NCI-H226 (cell line): ENCODE measurements around the gene FHOD3.
A peak's percentile ranks its signal among the peaks of the same experiment; 100 is the strongest.

ENCODE experiments used
- DNase-seq: peaks from one replicate; pipeline ENCODE4 v3.0.0-alpha.2; 2015

Gene FHOD3

DNA sequence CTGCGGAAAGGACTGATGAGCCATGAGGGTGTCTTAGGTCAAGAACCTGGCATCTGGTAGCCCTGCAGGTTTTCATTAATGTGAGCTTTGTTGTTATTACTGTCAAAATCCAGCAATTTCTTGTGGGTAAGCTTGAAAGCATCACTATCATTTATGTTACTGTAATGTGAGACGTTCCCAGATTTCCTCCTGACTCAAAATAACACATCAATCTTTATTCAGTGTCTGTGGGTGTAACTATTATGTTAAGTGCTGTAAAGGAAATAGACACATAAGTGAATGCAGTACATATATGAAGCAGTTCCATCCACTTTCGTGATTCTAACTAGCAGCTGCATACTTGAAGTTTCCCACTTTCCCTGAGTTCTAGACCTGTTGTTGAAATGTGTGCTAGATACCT is 89.8 kb downstream of the FHOD3 start:
- DNase-seq, result no peak

DNA sequence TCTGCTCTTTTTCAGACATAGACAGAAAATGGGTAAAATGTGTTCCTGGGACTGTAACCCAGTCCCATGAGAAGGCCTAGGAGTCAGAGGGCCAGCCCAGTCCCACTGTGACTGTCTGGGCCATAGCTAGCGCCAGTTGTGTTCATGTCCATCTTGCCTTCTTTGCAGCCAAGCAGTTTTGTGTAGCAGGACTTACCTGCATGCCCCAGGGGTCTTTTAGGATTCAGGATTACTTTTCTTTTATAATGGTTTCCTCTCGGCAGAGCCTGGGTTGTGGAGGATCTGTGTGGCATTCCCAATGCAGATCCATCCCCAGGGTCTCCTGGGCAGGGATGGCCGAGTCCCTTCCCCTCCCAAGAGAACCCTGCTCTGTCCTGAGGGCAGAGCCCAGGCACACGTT is 90.8 kb downstream of the FHOD3 start:
- no peak for DNase-seq

DNA sequence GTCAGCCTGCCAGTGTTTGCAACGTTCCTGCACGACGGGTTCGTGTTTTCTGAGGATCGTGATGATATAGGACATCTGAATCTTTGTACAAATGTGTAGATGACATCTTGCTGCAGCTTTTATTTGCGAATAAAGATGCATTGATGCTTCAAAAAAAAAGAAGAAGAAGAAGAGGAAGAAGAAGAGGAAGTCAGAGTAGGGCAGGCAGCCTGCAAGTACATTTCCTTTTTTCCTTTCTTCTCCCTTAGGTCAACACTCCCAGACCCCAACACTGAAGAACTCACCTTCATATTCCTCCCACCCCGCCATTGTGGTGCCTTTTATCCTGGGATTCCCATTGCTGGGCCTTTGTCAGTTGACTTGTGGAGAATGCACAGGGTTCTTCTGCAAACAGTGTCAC is 91.5 kb downstream of the FHOD3 start:
- DNase-seq, result no peak

DNA sequence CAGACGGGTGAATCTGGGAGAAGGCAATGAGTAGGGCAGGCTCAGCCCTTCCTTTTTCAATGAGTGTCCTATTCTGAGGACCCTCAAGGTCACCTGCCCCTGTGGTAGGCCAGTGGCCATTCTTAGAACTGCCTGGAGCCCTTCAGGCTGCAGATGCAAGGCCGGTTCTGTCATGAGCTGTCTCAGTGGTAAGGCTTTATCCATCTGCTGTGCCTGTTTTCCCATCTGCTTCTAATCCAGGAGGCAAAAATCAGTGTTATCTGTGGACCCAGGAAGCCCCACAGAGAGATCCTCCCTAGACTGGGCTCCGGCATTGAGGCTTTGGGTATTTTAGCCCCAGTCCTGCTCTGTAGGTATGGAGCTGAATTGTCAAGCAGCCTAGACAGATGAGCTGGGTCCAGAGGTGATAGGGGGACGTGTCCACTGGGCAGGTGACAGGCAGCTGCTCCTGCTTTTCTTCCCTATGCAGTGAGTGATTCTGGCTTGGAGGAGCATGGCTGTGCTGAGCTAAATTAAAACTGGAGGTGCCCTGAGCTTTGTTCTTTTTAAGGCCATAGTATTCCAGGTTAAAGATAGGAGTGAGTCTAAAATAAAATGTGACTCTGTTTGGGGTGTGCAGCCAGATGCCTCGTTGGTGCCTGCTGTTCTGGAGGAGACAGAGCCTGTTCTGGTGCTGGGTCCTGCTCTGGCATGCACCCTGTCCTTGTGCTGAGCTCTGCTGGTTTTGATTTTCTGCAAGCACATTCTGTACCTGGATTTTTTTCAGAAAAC is 92.5 kb downstream of the FHOD3 start:
- no peak for DNase-seq

DNA sequence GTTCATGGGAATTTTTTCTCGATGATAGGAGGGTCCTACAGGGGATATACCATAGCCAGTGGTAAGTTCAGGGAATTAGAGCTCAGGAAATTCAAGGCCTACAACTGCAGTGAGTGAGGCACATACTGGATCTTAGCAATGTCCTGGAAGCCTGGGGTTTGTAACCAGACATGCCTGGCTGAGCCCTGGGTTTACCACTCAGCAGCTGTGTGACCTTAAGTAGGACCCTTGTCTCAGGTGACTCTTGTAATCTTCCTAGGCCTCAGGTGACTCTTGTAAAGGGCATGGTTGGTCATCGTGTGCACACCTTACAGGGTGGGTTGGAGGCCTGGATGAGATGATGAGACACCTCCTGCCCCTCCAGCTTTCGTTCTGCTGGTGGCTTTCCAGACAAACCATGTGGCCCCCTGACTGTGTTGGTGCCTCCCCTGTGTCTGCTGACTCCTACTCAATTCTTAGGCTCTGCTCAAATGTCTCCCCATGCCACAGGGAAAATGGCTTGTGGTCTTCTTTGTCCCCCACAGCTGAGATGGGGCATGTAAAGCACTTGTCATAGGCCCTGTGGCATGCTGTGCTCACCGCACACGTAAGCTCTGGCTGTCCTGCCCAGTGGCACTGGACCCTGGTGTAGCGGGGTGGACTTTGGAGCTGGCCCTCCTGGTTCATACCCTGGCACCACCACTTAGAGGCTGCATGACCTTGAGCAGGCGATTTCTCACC is 94.1 kb downstream of the FHOD3 start:
- DNase-seq, result no peak

DNA sequence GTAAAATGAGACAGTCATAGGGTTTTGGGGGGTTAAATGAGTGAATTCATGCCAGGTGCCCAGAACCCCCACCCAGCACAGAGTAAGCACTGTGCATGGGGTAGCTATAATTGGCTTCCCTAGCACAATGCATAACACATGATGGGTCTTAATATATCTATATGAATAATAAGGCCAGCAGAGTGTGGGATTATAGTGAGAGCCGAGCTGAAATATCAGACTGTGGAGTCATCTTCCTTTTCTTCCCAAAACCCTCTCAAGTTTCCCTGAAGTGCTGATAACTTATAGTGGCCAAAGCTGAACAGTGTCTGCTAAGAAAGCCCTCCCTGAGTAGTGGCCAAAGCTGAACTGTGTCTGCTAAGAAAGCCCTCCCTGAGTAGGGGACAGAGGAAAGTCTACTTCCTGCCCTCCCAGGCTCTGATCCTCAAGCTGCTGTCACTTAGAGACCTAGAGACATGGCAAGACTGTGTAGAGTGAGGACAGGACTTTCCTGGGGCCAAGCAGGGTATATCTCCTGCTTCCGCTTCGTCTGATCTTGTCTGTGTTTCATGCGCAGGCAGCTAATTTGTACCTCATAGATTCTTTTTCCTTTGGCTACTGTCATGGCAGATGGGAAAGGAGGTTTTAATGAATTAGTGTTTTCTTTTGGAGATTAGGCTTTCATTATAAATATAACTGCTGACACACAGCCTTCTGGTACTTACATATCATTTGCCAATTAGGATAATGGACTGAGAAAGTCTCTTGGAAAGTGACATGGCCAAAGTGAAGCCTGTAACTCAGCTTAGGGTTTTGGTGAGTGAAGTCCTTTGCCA is 94.9 kb downstream of the FHOD3 start:
- DNase-seq, result no peak

DNA sequence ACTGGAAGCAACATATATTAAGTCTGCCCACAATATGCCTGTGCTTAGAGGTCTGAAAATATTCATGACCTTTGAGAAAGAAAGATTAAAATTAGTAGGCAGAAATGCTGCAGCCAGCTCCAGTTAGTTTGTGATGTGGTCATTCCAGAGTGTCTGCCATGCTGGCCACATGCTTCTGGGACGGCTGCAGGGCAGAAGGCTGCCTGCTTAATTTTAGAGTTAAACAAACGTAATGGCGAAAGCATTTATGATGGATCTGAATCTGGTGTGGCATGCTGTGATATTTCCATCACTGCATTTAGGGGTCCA is 95.4 kb downstream of the FHOD3 start:
- DNase-seq, result no peak

DNA sequence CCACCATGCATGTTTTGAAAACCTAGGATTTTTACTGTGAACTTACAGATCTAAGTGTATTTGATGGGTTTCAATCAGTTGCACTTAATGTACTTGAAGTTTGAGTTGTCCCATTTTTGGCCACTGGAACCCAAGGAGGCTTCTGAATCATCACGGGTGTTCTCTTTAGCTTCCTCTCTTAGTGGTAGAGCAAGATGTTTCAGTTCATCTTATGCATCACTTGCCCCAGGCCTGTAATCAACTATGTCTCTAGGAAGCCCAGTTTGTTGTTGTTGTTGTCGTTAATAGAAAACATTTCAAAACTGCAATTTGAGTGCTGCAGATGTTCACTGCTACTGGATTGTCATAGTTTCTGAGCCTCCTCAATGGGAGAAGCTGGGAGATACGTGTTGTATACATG is 97.0 kb downstream of the FHOD3 start:
- no peak for DNase-seq

DNA sequence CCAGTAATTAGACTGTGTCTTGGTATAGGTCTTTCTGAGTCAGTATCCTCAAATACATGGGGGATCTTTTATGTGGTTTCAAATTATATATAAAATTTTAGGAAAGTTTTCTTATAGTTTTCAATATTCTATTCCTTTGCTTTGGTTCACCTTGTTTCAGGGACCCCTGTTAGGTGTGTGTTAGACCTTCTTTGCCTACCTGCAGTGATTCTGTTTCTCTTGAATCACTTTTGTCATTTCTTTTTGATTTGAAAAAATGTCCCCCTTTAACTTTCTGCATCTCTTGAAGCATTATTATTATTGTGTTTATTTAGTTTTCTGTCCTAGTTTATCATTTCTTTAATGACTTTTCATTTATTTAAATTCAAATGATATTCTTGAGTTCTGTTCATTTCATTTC is 98.7 kb downstream of the FHOD3 start:
- DNase-seq, result no peak

DNA sequence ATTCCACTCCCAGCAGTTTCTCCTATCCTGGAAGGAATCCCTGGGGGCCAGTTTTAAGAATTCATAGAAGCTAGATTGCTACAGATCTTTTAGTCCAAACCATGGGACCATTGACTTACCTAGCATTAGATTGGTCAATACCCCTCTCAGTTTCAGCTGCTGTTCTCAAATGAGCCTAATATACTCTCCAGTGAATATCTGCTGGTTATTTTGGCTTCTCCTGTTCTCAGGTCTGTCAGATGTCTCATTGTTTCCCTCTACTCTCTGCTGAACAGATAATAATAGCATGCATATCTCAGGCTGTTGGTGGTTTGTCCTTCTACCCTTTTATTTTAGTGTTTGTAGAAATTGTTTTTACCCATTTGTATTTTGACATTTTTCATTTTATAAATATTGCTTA is 99.5 kb downstream of the FHOD3 start:
- no peak for DNase-seq

DNA sequence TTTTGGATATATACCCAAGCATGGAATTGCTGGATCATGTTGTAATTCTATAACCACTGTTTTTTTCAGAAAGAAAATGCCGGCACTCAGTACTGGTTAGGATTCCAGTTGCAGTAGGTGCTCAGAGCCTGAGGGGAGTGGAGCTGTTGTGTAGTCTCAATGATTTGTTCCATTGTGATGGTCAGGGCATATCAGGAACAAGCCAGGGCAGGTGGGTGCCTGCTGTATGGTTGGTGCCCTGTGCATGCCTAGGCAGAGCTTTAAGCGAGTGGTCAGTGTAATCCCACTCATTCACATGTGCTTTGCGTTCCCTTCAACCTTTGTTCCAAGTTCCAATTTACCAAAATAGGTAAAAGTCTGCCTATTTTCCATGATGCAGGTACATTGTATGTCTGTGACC is 100.9 kb downstream of the FHOD3 start:
- DNase-seq, result no peak

DNA sequence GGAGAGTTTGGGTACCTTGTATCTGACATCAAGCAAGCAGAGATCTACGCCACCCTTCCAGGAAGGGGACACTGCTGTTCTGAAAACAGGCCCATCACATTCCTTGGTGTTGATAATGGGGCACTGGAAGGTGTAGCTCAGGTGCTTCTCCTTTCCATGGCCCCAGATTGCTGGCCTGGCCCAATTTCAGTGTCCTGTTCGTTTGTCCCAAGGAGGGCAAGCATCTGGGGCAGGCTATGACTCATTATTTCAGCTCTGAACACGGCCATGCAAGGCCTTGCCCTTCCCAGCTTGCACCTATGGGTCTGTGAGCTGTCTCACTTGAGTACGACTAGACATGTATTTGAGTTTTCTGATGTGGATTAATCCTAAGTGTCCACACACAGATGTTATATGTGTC is 101.5 kb downstream of the FHOD3 start:
- DNase-seq, result no peak

DNA sequence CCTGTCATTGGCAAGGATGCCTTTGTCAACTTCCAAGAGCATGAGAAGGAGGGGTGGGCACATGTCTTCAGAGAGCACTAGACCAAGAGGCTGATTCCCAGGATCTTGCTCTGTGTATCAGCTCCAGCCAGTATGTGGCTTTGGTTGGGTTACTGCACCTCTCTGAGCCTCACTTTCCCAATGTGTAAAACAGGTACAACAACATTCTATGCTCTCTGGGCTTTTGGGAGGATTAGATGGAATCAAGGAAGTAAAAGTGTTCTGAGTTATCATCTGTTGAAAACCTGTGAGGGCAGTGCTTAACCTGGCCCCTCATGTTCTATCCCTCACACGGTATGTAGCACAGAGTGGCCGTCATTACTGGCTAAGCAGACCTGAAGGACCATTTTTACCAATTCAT is 103.9 kb downstream of the FHOD3 start:
- DNase-seq, result no peak

DNA sequence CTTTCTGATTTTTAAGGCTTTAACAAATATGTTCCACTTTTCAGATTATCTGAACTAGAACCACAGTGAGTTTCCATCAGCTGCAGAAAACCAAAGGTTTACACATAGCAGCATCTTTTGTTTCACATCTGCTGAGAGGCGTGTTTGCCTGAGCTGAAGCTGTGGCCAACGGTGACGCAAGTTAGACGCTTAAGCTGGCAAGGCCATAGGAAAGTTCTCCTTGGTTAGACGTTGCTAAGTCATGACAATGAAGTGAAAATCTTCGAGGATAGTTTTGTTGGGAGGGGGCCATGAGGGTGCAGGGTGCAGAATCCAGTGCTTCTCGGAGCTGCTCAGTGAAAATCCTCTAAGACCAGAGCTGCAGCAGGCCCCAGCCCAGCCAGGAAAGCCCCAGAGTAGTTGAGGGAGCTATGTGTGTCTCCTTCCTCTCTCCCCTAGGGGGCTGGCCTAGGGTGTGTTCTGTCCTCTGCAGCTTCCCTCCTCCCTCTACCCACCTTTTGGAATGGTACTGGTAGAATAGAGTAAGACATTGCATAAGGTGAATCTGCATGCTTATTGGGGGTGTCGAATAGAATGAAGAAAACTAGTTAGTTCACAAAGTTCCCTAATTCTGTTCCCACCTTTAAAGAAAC is 105.4 kb downstream of the FHOD3 start:
- no peak for DNase-seq

DNA sequence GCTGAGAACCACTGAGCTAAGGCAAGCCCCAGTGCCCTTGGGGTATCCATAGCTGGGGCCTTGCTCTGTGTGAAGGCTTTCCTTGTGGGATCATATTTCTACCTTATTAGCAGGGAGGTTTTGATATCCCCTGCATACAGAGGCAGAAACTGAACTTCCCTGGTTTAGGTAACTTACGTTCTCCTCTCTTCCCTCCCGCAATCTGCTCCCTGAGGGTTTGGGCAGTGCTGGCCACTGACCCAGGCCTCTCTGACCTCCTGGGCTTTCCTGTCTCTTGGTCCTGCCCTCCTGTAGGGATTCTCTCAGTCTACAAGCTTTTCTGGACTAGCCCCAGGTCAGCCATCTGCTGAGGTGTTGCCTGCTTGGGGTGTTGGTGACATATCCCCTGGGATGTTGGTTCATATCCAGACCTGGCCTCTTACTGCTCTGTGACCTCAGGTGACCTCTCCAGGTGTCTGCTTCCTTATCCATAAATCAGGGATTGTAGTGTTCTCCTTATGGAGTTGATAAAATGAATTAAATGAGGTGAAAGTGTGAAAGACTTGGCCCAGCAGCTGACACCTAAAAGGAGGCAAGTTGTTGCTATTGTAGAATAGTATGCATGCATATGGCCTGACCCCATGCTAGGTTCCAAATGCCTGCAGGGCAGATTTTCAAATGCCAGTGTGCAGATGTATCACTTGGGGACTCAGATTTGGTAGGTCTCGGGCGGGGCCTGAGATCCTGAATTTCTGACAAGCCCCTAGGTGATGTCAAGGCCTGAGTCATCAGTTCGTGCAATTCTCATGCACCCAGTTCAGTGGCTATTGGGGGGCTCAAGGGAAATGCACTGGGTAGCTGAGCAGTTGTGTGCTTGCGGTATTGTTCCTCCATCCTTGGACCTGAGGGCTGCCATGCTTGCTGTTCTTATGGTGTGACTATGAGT is 106.6 kb downstream of the FHOD3 start:
- no peak for DNase-seq

DNA sequence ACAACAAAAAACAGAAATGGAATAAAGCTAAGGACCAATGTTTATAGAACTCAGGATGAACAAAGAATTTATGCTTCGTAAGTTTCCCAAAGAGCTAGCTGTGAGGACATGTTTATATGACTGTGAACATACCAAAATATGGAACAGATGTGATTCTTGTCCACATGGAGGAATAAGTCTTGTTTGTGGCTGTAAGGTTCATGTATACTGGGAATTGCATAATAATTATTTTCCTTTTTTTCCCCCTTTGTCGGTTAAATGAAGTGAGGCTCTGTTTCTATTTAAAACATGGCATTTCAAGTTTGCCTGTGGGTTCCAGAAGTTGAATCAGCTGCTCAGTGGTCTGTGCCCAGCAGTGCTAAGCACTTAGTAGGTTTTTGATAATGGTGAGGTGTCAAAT is 108.1 kb downstream of the FHOD3 start:
- no peak for DNase-seq

DNA sequence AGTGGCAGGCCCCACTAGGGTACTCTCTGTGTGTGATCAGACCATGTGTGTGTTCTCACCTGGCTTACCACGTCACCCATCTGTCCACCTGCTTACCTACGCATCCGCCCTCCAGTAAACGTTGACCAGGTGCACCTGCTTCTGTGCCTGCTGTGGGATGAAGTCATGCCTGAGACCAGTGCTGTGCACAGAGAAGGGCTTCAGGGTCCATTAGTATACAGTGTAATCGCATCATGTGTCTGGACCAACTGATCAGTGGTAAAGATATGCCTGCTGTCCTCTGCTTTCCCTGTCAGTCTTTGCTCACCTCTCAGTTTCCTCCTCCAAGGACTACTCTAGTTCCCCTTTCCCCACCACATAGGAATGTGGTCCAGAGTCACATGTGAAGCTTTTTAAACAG is 109.3 kb downstream of the FHOD3 start:
- no peak for DNase-seq

DNA sequence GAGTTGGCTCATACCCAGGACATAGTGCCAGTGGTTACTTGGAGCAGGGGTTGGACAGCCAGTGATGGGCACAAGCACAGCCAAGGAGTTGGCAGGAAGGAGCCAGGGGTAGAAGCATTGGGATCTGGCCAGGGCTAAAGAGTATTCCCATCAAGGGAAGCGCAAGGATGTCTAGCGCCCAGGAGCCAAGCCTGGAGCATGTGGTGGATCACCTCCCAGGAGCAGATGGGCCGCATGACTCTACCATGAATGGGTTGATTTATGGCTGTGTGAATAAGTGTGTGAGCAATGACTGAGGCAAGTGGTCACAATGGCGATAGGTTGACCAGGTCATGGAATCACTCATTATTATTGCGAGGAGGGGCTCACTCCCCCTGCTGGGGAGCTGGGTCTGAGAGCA is 111.1 kb downstream of the FHOD3 start:
- DNase-seq, result no peak

DNA sequence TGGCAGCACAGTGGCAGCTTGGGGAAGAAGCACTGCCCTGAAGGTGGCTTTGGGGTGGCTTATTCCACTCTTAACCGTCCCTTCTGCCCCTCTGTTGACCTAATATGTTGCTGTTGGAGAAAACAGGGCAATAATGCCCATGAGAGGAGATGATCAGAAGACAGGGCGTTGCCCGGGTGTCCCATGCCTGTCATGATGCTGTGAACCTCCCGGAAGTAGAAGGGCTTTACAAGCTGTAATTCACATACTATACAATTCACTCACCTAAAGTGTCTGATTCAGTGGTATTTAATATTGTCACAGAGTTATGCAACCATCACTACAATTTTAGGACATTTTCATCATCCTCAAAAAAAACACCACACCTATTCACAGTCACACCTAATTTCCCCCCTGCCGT is 112.3 kb downstream of the FHOD3 start:
- DNase-seq, result no peak

DNA sequence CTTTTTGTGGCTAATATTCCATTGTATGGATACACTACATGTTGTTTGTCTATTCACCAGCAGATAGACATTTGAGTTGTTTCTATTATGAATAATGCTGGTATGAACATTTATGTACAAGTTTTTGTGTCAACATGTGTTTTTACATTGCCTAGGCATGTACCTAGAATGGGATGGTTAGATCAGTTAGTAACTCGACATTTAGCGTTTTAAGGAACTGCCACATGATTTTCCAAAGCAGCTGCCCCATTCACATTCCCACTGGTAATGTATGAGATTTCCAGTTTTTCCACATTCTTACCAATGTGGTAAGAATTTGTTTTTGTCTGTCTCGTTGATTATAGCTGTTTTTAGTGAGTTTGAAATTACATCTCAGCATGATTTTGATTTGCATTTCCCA is 112.8 kb downstream of the FHOD3 start:
- no peak for DNase-seq

DNA sequence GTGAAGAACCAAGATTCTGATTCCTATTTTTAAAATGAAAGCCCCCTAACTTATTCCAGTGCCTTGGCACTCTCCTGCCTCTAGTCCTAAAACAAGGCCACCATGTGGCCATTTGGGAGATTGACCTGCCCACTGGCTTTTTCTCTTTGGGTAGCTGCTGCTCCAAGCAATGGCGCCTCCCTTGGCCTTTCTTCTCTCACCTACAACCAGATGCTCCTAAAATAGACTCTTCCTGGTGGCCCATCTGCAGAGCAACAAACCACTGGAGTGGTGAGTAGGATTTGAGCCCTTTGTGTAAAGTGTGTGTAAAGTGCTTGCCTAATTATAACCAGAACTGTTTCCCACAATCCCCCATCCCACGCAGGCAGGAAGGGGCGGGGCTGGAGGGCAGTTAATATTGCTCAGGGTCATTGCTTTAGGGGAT is 114.2 kb downstream of the FHOD3 start:
- peak; percentile 11 for DNase-seq

DNA sequence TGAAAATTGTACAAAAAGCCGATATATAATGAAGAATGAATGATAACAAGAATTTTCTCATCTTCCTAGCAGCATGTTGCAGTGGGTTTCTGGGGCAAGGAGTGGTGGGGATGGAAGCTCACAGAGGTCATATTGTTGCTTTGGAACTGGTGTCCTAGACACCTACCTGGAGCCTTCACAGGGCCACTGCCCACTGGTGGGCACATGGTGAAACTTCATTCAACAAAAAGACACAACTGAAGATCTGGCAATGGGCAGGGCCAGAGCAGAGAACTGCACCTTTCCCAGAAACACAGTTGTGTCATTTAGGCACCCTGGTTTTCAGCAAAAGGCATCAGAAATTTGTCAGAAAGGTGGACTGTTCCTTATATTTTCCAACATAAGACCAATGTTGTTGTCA is 115.3 kb downstream of the FHOD3 start:
- no peak for DNase-seq

DNA sequence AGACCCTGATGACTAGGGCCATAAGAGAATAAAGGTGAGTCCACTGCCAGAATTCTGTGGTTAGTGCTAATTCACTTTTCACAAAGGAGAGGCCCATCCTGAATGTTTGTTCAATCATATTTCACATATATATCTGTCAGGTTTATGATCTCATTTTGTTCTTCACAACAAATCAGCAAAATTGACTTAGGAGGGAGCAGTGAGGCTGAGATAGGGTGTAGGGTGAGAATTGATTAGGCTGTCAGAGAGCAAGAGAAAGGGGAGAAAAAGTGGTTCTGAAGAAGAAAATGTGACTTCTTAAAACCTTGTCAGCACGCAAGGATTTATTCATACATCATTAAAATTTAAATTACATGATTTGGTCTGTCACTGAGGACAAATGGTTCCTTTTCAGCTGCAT is 117.7 kb downstream of the FHOD3 start:
- no peak for DNase-seq
